ENCODE results near the gene NLK.

NLK gene

GRCh38 chr17:28059675-28060074 lies 17.2 kb downstream of the NLK start:
- H3K4me3 ChIP-seq (ENCODE audit: low read depth, low read length): no peak overlapping the region
- no peak for DNase-seq (ENCODE audit: low read depth, low spot score)
- CTCF ChIA-PET: interaction anchor here (1.0 to 1.3 kb wide), 2 partner anchors 34 to 166 kb away, joined by 3 to 6 read pairs; no protein-coding TSS in a partner anchor
- TF ChIP-seq CTCF (IDR thresholded peaks at IDR 0.05; ENCODE audit: insufficient read depth, low read length, missing control alignments): no peak
- POLR2A ChIA-PET: no interaction called here

GRCh38 chr17:28065706-28066105 lies 23.2 kb downstream of the NLK start:
- DNase-seq (ENCODE audit: low read depth, low spot score): no peak
- no peak for TF ChIP-seq CTCF (IDR thresholded peaks at IDR 0.05; ENCODE audit: insufficient read depth, low read length, missing control alignments)
- H3K4me3 ChIP-seq (ENCODE audit: low read depth, low read length): no peak overlapping the region
- ChIA-PET CTCF (interaction anchor here (1.1 to 1.4 kb wide), 2 partner anchors 12 to 47 kb away, joined by 3 to 4 read pairs; no protein-coding TSS in a partner anchor), POLR2A (no interaction called here)

GRCh38 chr17:28069061-28069460 lies 26.6 kb downstream of the NLK start:
- no peak for DNase-seq (ENCODE audit: low read depth, low spot score)
- TF ChIP-seq CTCF (IDR thresholded peaks at IDR 0.05; ENCODE audit: insufficient read depth, low read length, missing control alignments): no peak
- ChIA-PET POLR2A (no interaction called here), CTCF (no interaction called here)
- no peak overlapping the region for H3K4me3 ChIP-seq (ENCODE audit: low read depth, low read length)

- POLR2A ChIA-PET: no interaction called here
- CTCF ChIA-PET: interaction anchor here (1.5 kb wide), 1 partner anchor 16 kb away, joined by 4 read pairs; no protein-coding TSS in a partner anchor
- no peak overlapping the region for H3K4me3 ChIP-seq (ENCODE audit: low read depth, low read length)
- DNase-seq (ENCODE audit: low read depth, low spot score): no peak
- TF ChIP-seq CTCF (IDR thresholded peaks at IDR 0.05; ENCODE audit: insufficient read depth, low read length, missing control alignments): no peak
Observed at GRCh38 chr17:28071179-28071578, 28.7 kb downstream of the NLK start.

GRCh38 chr17:28071891-28072606 lies 29.6 kb downstream of the NLK start:
- DNase-seq (ENCODE audit: low read depth, low spot score): no peak
- TF ChIP-seq CTCF (IDR thresholded peaks at IDR 0.05; ENCODE audit: insufficient read depth, low read length, missing control alignments): no peak
- H3K4me3 ChIP-seq (ENCODE audit: low read depth, low read length): no peak overlapping the region
- POLR2A ChIA-PET: no interaction called here
- CTCF ChIA-PET: interaction anchor here (1.5 kb wide), 1 partner anchor 17 kb away, joined by 4 read pairs; no protein-coding TSS in a partner anchor

- no peak overlapping the region for H3K4me3 ChIP-seq (ENCODE audit: low read depth, low read length)
- no peak for TF ChIP-seq CTCF (IDR thresholded peaks at IDR 0.05; ENCODE audit: insufficient read depth, low read length, missing control alignments)
- ChIA-PET POLR2A (no interaction called here), CTCF (no interaction called here)
- DNase-seq (ENCODE audit: low read depth, low spot score): no peak
Observed at GRCh38 chr17:28072936-28073533, 30.6 kb downstream of the NLK start.
